ENCODE measurements around the gene COL4A3. TPM values are rescaled to one million over a fixed set of nuclear protein-coding genes. Genes with fewer than 3 reads are reported as not detected.

The COL4A3 gene
- total and polyA plus RNA-seq, 2 donors (not counting 3 experiments of a cell fraction or from before 2014, with no cell fraction given): not detected

- dilution Hi-C loops (cut with MboI; ENCODE audit: extremely low pct_ligation_motif_present, low sequenced_read_pairs): no loop called here
- H4K20me1 ChIP-seq (replicated peaks; ENCODE audit: control insufficient read depth, extremely low read depth, insufficient read depth, low read length): no peaks in the 10 kb centered on the region
- no peak overlapping the region for H2AFZ ChIP-seq (ENCODE audit: low read depth, low read length)
- no TSS peak for BruUV-seq (replicated peaks)
- no peak overlapping the region for H3K4me2 ChIP-seq (ENCODE audit: insufficient read depth, low read length)
- no peaks in the 10 kb centered on the region for H3K9me3 ChIP-seq (replicated peaks; ENCODE audit: control insufficient read depth, insufficient read depth, low read length)
- TF ChIP-seq POLR2A (IDR thresholded peaks at IDR 0.05; ENCODE audit: low read depth, low read length): no peak
- no peak for TF ChIP-seq POLR2AphosphoS5 (IDR thresholded peaks at IDR 0.05; ENCODE audit: insufficient read depth, low read depth, low read length)
- no peak for TF ChIP-seq MYC (IDR thresholded peaks at IDR 0.05; ENCODE audit: low read depth, low read length)
- TF ChIP-seq EZH2 (IDR thresholded peaks at IDR 0.05; ENCODE audit: borderline replicate concordance, low read depth, low read length, severe bottlenecking): no peak
- TF ChIP-seq JUN (IDR thresholded peaks at IDR 0.05; ENCODE audit: borderline replicate concordance, insufficient read depth, insufficient read length, low read depth): no peak
- no peaks in the 10 kb centered on the region for H3K27me3 ChIP-seq (ENCODE audit: control insufficient read depth in 2 of 2, insufficient read depth in 2 of 2, low read length in 2 of 2)
- H3K9me1 ChIP-seq (replicated peaks; ENCODE audit: control insufficient read depth, extremely low read depth, insufficient read depth, low read length): no peaks in the 10 kb centered on the region
- no peak overlapping the region for H3K9ac ChIP-seq (replicated peaks; ENCODE audit: extremely low read depth, insufficient read depth, low read length)
- POLR2A ChIA-PET: no interaction called here
- no peaks in the 10 kb centered on the region for H3K4me1 ChIP-seq (ENCODE audit: control insufficient read depth, extremely low read depth, insufficient read depth, low read length)
- CTCF ChIA-PET: interaction anchor here (1.7 kb wide), 1 partner anchor 111 kb away, joined by 7 read pairs; no protein-coding TSS in a partner anchor
- H3K27ac ChIP-seq (ENCODE audit: insufficient read depth, low read depth, low read length): no peak overlapping the region
- FAIRE-seq: no peak
- H3K79me2 ChIP-seq (ENCODE audit: control insufficient read depth, insufficient read depth, low read length): no peaks in the 10 kb centered on the region
- H3K36me3 ChIP-seq (ENCODE audit: control insufficient read depth in 2 of 2, extremely low read depth in 1 of 2, insufficient read depth in 2 of 2, low read length in 2 of 2): no peaks in the 10 kb centered on the region
- DNase-seq (ENCODE audit: low read depth, low spot score): no peak
- intact Hi-C loops (cut with micrococcal nuclease): loop anchor here (5.0 kb wide), 1 partner anchor 755 kb away; no protein-coding TSS in a partner anchor
- H3K4me3 ChIP-seq (replicated peaks in 1 of 3; ENCODE audit: insufficient read depth in 1 of 3, low read depth in 1 of 3, low read length in 3 of 3): no peak overlapping the region
Measured at GRCh38 chr2:227127201-227127600, 37.2 kb upstream of the COL4A3 start.

- BruUV-seq (replicated peaks): no TSS peak
- Histone ChIP-seq H2AFZ (ENCODE audit: low read depth, low read length) (no peak overlapping the region), H3K9me3 (replicated peaks; ENCODE audit: control insufficient read depth, insufficient read depth, low read length) (no peaks in the 10 kb centered on the region), H4K20me1 (replicated peaks; ENCODE audit: control insufficient read depth, extremely low read depth, insufficient read depth, low read length) (no peaks in the 10 kb centered on the region), H3K27me3 (ENCODE audit: control insufficient read depth in 2 of 2, insufficient read depth in 2 of 2, low read length in 2 of 2) (no peaks in the 10 kb centered on the region), H3K9me1 (replicated peaks; ENCODE audit: control insufficient read depth, extremely low read depth, insufficient read depth, low read length) (no peaks in the 10 kb centered on the region), H3K4me1 (ENCODE audit: control insufficient read depth, extremely low read depth, insufficient read depth, low read length) (no peaks in the 10 kb centered on the region), H3K4me2 (ENCODE audit: insufficient read depth, low read length) (no peak overlapping the region), H3K27ac (ENCODE audit: insufficient read depth, low read depth, low read length) (no peak overlapping the region), H3K36me3 (ENCODE audit: control insufficient read depth in 2 of 2, extremely low read depth in 1 of 2, insufficient read depth in 2 of 2, low read length in 2 of 2) (no peaks in the 10 kb centered on the region), H3K9ac (replicated peaks; ENCODE audit: extremely low read depth, insufficient read depth, low read length) (no peak overlapping the region), H3K79me2 (ENCODE audit: control insufficient read depth, insufficient read depth, low read length) (no peaks in the 10 kb centered on the region), H3K4me3 (replicated peaks in 1 of 3; ENCODE audit: insufficient read depth in 1 of 3, low read depth in 1 of 3, low read length in 3 of 3) (no peak overlapping the region)
- intact Hi-C loops (cut with micrococcal nuclease): loop anchor here (1.0 to 5.0 kb wide), 3 partner anchors 108 to 636 kb away; no protein-coding TSS in a partner anchor
- DNase-seq (ENCODE audit: low read depth, low spot score) (no peak), FAIRE-seq (no peak)
- TF ChIP-seq GATA2 (IDR thresholded peaks at IDR 0.05; ENCODE audit: insufficient read depth, insufficient read length, low read depth, low read length) (no peak), JUN (IDR thresholded peaks at IDR 0.05; ENCODE audit: borderline replicate concordance, insufficient read depth, insufficient read length, low read depth) (no peak), MAX (IDR thresholded peaks at IDR 0.05; ENCODE audit: insufficient read depth, insufficient read length) (no peak), POLR2AphosphoS5 (IDR thresholded peaks at IDR 0.05; ENCODE audit: insufficient read depth, low read depth, low read length) (no peak), CTCF (IDR thresholded peaks at IDR 0.05; ENCODE audit: extremely low read depth in 1 of 2, insufficient read depth in 1 of 2, low read depth in 1 of 2, low read length in 2 of 2) (no peak), MYC (IDR thresholded peaks at IDR 0.05; ENCODE audit: low read depth, low read length) (no peak), POLR2A (IDR thresholded peaks at IDR 0.05; ENCODE audit: low read depth, low read length) (no peak), FOS (IDR thresholded peaks at IDR 0.05; ENCODE audit: borderline replicate concordance, insufficient read depth, low read length) (no peak), EZH2 (IDR thresholded peaks at IDR 0.05; ENCODE audit: borderline replicate concordance, low read depth, low read length, severe bottlenecking) (no peak)
- dilution Hi-C loops (cut with MboI; ENCODE audit: extremely low pct_ligation_motif_present, low sequenced_read_pairs): no loop called here
- CTCF ChIA-PET: interaction anchor here (0.9 to 6.3 kb wide), 3 partner anchors 108 to 635 kb away, joined by 3 to 104 read pairs (median 10); no protein-coding TSS in a partner anchor
- POLR2A ChIA-PET: no interaction called here
Measured at GRCh38 chr2:227130636-227131035, 33.8 kb upstream of the COL4A3 start.
